T-cell (primary cell): ENCODE data around the gene PUSL1. TPM values are rescaled to one million over a fixed set of nuclear protein-coding genes. Genes with fewer than 3 reads are reported as not detected.

Source experiments
- ATAC-seq, 4 experiments: fragments of 200-7000 bp in 3 of 4; fragments of 150-1000 bp in 1 of 4; cut with Tn5 transposase; replicated peaks in 1 of 4; 1 replicate in 3 of 4; 2 replicates in 1 of 4; pipeline ENCODE4 v1.10.0; 2021; ENCODE audit warnings: moderate library complexity in 3 of 4, mild to moderate bottlenecking in 2 of 4, moderate number of reproducible peaks in 1 of 4
- CTCF ChIA-PET, 2 donors: fragments of 300-600 bp; sonication (Branson Sonifier 250); formaldehyde crosslinking; loops; one replicate each; lab custom pipeline; 2022; ENCODE audit warnings: antibody characterized with exemption in 2 of 2; lab: Charles Lee
- POLR2A ChIA-PET, 2 donors: fragments of 300-600 bp; sonication (Branson Sonifier 250); formaldehyde crosslinking; loops; one replicate each; lab custom pipeline; 2022; ENCODE audit warnings: antibody characterized with exemption in 2 of 2; lab: Charles Lee
- DNase-seq, 35 experiments: peaks; one replicate each; pipeline versions ENCODE4 v3.0.0 to v3.0.0-alpha.2; 2013 to 2023
- H3K27ac ChIP-seq: one replicate; pipeline ENCODE4 v1.5.1; 2013; ENCODE audit warnings: low read length
- H3K27me3 ChIP-seq, 2 experiments: replicated peaks in 1 of 2; 1 replicate in 1 of 2; 2 replicates in 1 of 2; pipeline versions ENCODE4 v1.6.1 to v1.7.0; 2013; ENCODE audit warnings: low read length in 1 of 2, mixed read lengths in 1 of 2; ENCODE audit not compliant: control insufficient read depth in 2 of 2, insufficient read depth in 2 of 2; ENCODE audit errors: extremely low read depth in 1 of 2
- H3K36me3 ChIP-seq, 2 donors: 1 replicate in 1 of 2; 2 replicates in 1 of 2; pipeline versions ENCODE4 v1.6.1 to v1.7.0; 2013; ENCODE audit warnings: low read length in 1 of 2; ENCODE audit not compliant: control insufficient read depth in 2 of 2, insufficient read depth in 1 of 2; ENCODE audit errors: extremely low read depth in 1 of 2
- H3K4me1 ChIP-seq, 2 experiments: 1 replicate in 1 of 2; 2 replicates in 1 of 2; pipeline versions ENCODE4 v1.6.1 to v1.7.0; 2013; ENCODE audit warnings: low read length in 2 of 2, mixed read lengths in 1 of 2; ENCODE audit not compliant: insufficient read depth in 2 of 2, control insufficient read depth in 1 of 2; ENCODE audit errors: extremely low read depth in 1 of 2
- H3K4me3 ChIP-seq, 2 donors: 1 replicate in 1 of 2; 2 replicates in 1 of 2; pipeline versions ENCODE4 v1.5.1 to v1.7.0; 2013; ENCODE audit warnings: mild to moderate bottlenecking in 2 of 2, low read length in 1 of 2, moderate library complexity in 1 of 2; ENCODE audit not compliant: control insufficient read depth in 1 of 2; ENCODE audit errors: extremely low read depth in 1 of 2
- H3K9me3 ChIP-seq: 2 replicates; pipeline ENCODE4 v1.7.0; 2013
- H3K27ac Mint-ChIP-seq, 2 donors: one replicate each; pipeline ENCODE4 v1.8.0; 2020 to 2021; ENCODE audit warnings: mild to moderate bottlenecking in 2 of 2, mixed read lengths in 2 of 2
- H3K27me3 Mint-ChIP-seq, 2 donors: one replicate each; pipeline ENCODE4 v1.8.0; 2021 to 2022; ENCODE audit warnings: mixed read lengths in 2 of 2
- H3K36me3 Mint-ChIP-seq: one replicate; pipeline ENCODE4 v1.8.0; 2021; ENCODE audit warnings: mixed read lengths
- H3K4me1 Mint-ChIP-seq, 3 donors: one replicate each; pipeline ENCODE4 v1.8.0; 2020 to 2022; ENCODE audit warnings: mixed read lengths in 3 of 3, mild to moderate bottlenecking in 1 of 3
- H3K4me3 Mint-ChIP-seq, 3 donors: one replicate each; pipeline ENCODE4 v1.8.0; 2020 to 2022; ENCODE audit warnings: mild to moderate bottlenecking in 3 of 3, mixed read lengths in 3 of 3, moderate library complexity in 3 of 3
- H3K9me3 Mint-ChIP-seq, 3 donors: one replicate each; pipeline ENCODE4 v1.8.0; 2020 to 2022; ENCODE audit warnings: mixed read lengths in 3 of 3
- WGBS: methylation state at CpG from one replicate; pipeline ENCODE4 v1.1.5; 2013; ENCODE audit warnings: missing lambda C conversion rate; ENCODE audit not compliant: insufficient coverage; 5-methylcytosine and 5-hydroxymethylcytosine counted together
- total RNA-seq, 35 experiments: library from RNA in 6 of 35; stranded (reverse) in 6 of 35; fragments of 120-200 nt in 1 of 35; gene quantifications; one replicate each; pipeline versions ENCODE4 v1.2.1 to v1.2.4 and lab custom pipeline; 2013 to 2026

The PUSL1 gene
- total RNA-seq, 5 donors from 2014 or later (not counting 1 experiment from before 2014, with no cell fraction given): 16.7 to 26.4 (median 22.6) TPM

- WGBS: 93% methylated on average over 21 of the region's 23 CpGs
- POLR2A ChIA-PET: no interaction called here
- H3K27ac Mint-ChIP-seq: no peak overlapping the region
These were observed 12.5 kb downstream of the PUSL1 start for GRCh38 chr1:1320666-1321448.

DNA sequence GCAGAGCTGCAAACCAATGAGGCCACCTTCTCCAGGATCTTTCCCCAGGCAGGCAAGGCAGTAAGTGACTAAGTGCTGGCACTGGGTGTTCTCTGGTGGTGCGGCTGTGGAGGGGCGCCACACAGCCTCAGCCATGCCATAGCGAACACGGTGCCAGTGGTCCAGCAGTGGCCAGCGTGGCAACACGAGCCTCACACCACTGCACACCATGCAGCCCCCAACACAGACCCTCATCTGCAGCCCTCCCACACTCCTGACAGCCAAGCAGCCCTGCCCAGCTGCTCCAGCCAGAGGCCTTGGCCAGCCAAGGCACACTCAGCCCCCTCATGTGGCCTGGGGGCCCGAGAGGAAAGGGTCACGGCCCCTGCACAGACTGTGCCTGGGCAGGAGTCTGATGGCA is 13.1 kb downstream of the PUSL1 start:
- ChIA-PET CTCF (no interaction called here), POLR2A (no interaction called here)
- Histone ChIP-seq H3K4me1 (peaks cover 17 to 51% of the 10 kb centered on the region in 2 experiments), H3K36me3 (peaks cover 20 to 39% of the 10 kb centered on the region in 2 donors), H3K9me3 (no peaks in the 10 kb centered on the region), H3K27ac (no peak overlapping the region), H3K4me3 (no peak overlapping the region), H3K27me3 (peaks cover 0 to 2% of the 10 kb centered on the region in 2 experiments)
- ATAC-seq: no peak
- H3K27ac Mint-ChIP-seq: no peak overlapping the region
- no peak for DNase-seq
- peaks cover 27 to 40% (median 36%) of the 10 kb centered on the region in 3 donors for H3K4me1 Mint-ChIP-seq
- no peak overlapping the region for H3K4me3 Mint-ChIP-seq
- H3K27me3 Mint-ChIP-seq: no peaks in the 10 kb centered on the region
- WGBS: 95% methylated on average over 8 of the region's 8 CpGs
- peaks cover 11% of the 10 kb centered on the region for H3K36me3 Mint-ChIP-seq
- no peaks in the 10 kb centered on the region for H3K9me3 Mint-ChIP-seq

More at GRCh38 chr1:1320666-1321448, 12.5 kb downstream of the PUSL1 start:
- H3K4me3 ChIP-seq: no peak overlapping the region
- no peaks in the 10 kb centered on the region for H3K9me3 ChIP-seq
- CTCF ChIA-PET: interaction anchor here in 1 of 2 donors (0.6 kb wide), 1 partner anchor 218 kb away, joined by 4 read pairs; no protein-coding TSS in a partner anchor
- peaks cover 0 to 2% of the 10 kb centered on the region in 2 experiments for H3K27me3 ChIP-seq
- ATAC-seq (no peak), DNase-seq (no peak)
- H3K27me3 Mint-ChIP-seq: no peaks in the 10 kb centered on the region
- no peaks in the 10 kb centered on the region for H3K9me3 Mint-ChIP-seq
- no peak overlapping the region for H3K27ac ChIP-seq
- H3K36me3 ChIP-seq: peaks cover 20 to 35% of the 10 kb centered on the region in 2 donors
- peaks cover 20 to 35% (median 30%) of the 10 kb centered on the region in 3 donors for H3K4me1 Mint-ChIP-seq
- no peak overlapping the region for H3K4me3 Mint-ChIP-seq
- peaks cover 14 to 44% of the 10 kb centered on the region in 2 experiments for H3K4me1 ChIP-seq
- H3K36me3 Mint-ChIP-seq: peaks cover 15% of the 10 kb centered on the region

- CTCF ChIA-PET: no interaction called here
- WGBS: 86% methylated on average over 1 of the region's 14 CpGs
These were observed 14.0 kb downstream of the PUSL1 start for GRCh38 chr1:1322418-1322817.

GRCh38 chr1:1322952-1323351 is 14.6 kb downstream of the PUSL1 start:
- H3K36me3 ChIP-seq: peaks cover 25 to 43% of the 10 kb centered on the region in 2 donors
- no peaks in the 10 kb centered on the region for H3K9me3 ChIP-seq
- H3K36me3 Mint-ChIP-seq: peaks cover 6% of the 10 kb centered on the region
- DNase-seq (no peak), ATAC-seq (no peak)
- H3K27me3 ChIP-seq: peaks cover 0 to 2% of the 10 kb centered on the region in 2 experiments
- peaks cover 17 to 57% of the 10 kb centered on the region in 2 experiments for H3K4me1 ChIP-seq
- H3K27me3 Mint-ChIP-seq: no peaks in the 10 kb centered on the region
- 95% methylated on average over 10 of the region's 10 CpGs for WGBS
- peak overlapping the region; percentile 83 to 89 (median 85) for H3K4me3 Mint-ChIP-seq
- no peaks in the 10 kb centered on the region for H3K9me3 Mint-ChIP-seq
- ChIA-PET CTCF (no interaction called here), POLR2A (no interaction called here)
- no peak overlapping the region for H3K4me3 ChIP-seq
- H3K4me1 Mint-ChIP-seq: peaks cover 27 to 44% (median 38%) of the 10 kb centered on the region in 3 donors
- H3K27ac ChIP-seq: no peak overlapping the region
- H3K27ac Mint-ChIP-seq: peak overlapping the region; percentile 31 to 64

More at GRCh38 chr1:1322418-1322817, 14.0 kb downstream of the PUSL1 start:
- peaks cover 20 to 44% of the 10 kb centered on the region in 2 donors for H3K36me3 ChIP-seq
- POLR2A ChIA-PET: no interaction called here
- peaks cover 17 to 57% of the 10 kb centered on the region in 2 experiments for H3K4me1 ChIP-seq
- DNase-seq: no peak
- no peaks in the 10 kb centered on the region for H3K27me3 Mint-ChIP-seq
- H3K27me3 ChIP-seq: peaks cover 0 to 2% of the 10 kb centered on the region in 2 experiments
- H3K4me3 ChIP-seq: no peak overlapping the region
- H3K4me3 Mint-ChIP-seq: peak overlapping the region; percentile 51 to 89 (median 83)
- peaks cover 27 to 43% (median 38%) of the 10 kb centered on the region in 3 donors for H3K4me1 Mint-ChIP-seq
- H3K9me3 Mint-ChIP-seq: no peaks in the 10 kb centered on the region
- H3K27ac Mint-ChIP-seq: peak overlapping the region in 1 of 2 donors; percentile 66
- no peak for ATAC-seq
- peaks cover 8% of the 10 kb centered on the region for H3K36me3 Mint-ChIP-seq
- no peaks in the 10 kb centered on the region for H3K9me3 ChIP-seq
- no peak overlapping the region for H3K27ac ChIP-seq

DNA sequence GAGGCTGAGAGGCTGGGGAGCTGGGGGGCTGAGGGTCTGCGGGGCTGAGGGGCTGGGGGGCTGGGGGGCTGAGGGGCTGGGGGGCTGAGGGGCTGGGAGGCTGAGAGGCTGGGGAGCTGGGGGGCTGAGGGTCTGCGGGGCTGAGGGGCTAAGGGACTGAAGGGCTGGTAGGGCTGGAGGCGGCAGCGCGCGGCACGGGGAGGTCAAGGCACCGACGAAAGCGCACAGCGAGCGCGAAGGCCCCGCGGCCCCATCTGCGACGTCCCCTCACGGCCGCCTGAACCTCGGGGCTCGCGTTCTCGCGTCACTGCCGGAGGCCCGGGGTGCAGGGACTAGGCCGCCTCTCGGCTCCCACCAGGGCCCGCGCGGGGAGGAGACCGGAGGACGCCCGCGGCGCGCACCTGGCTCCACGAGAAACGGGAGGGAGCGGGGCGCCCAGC is 15.7 kb downstream of the PUSL1 start:
- Mint-ChIP-seq H3K9me3 (no peaks in the 10 kb centered on the region), H3K27me3 (no peaks in the 10 kb centered on the region), H3K4me1 (peaks cover 27 to 44% (median 38%) of the 10 kb centered on the region in 3 donors), H3K4me3 (peak overlapping the region; percentile 50 to 89 (median 82)), H3K27ac (no peak overlapping the region), H3K36me3 (peaks cover 6% of the 10 kb centered on the region)
- WGBS: under 1% methylated on average over 40 of the region's 41 CpGs
- no peaks in the 10 kb centered on the region for H3K9me3 ChIP-seq
- H3K27ac ChIP-seq: no peak overlapping the region
- DNase-seq: peak in 1 of 35 experiments; percentile 28
- peaks cover 24 to 38% of the 10 kb centered on the region in 2 donors for H3K36me3 ChIP-seq
- H3K27me3 ChIP-seq: peaks cover 0 to 2% of the 10 kb centered on the region in 2 experiments
- H3K4me1 ChIP-seq: peaks cover 17 to 57% of the 10 kb centered on the region in 2 experiments
- ChIA-PET CTCF (no interaction called here), POLR2A (no interaction called here)
- peak overlapping the region; percentile 49 to 72 for H3K4me3 ChIP-seq
- peak in 3 of 4 experiments; percentile 36 to 42 (median 38) for ATAC-seq

- Histone ChIP-seq H3K4me1 (peaks cover 17 to 57% of the 10 kb centered on the region in 2 experiments), H3K27ac (peak within 1 kb of the TSS; percentile 33), H3K9me3 (no peaks in the 10 kb centered on the region), H3K36me3 (peaks cover 24 to 33% of the 10 kb centered on the region in 2 donors), H3K4me3 (peak within 1 kb of the TSS; percentile 49 to 74), H3K27me3 (peaks cover 0 to 2% of the 10 kb centered on the region in 2 experiments)
- POLR2A ChIA-PET: no interaction called here
- H3K4me3 Mint-ChIP-seq: peak within 1 kb of the TSS; percentile 85 to 90 (median 89)
- CTCF ChIA-PET: no interaction called here
- ATAC-seq: peak; percentile 86 to 88 (median 87)
- DNase-seq: peak; percentile 78 to 96 (median 93)
- H3K27ac Mint-ChIP-seq: peak within 1 kb of the TSS; percentile 79
- under 1% methylated on average over 82 of the region's 84 CpGs for WGBS
- no peaks in the 10 kb centered on the region for H3K27me3 Mint-ChIP-seq
- H3K36me3 Mint-ChIP-seq: no peaks in the 10 kb centered on the region
- no peaks in the 10 kb centered on the region for H3K9me3 Mint-ChIP-seq
- H3K4me1 Mint-ChIP-seq: peaks cover 28 to 44% (median 41%) of the 10 kb centered on the region in 3 donors
These were observed 16.3 kb downstream of the PUSL1 start, which contains the start of the genes CPTP and INTS11 for GRCh38 chr1:1324524-1325287. Gene CPTP, plus strand, starts transcription at chr1:1324802. Its CDS starts 2,109 bp downstream, at chr1:1326911. Gene INTS11, minus strand, starts transcription at chr1:1324660. Its CDS starts 52 bp downstream, at chr1:1324608.
